GM12878 (cell line): ENCODE data around the gene NPDC1. TPM values are rescaled to one million over a fixed set of nuclear protein-coding genes. Genes with fewer than 3 reads are reported as not detected.

Experiments
- ATAC-seq: fragments of 200-7000 bp; cut with Tn5 transposase; 3 replicates; pipeline ENCODE4 v1.9.1; 2020; ENCODE audit warnings: mild to moderate bottlenecking, moderate library complexity
- BruUV-seq: library from RNA; stranded (reverse); fragments of 400-500 nt; replicated peaks from 2 replicates; lab custom pipeline; 2021; lab: Mats Ljungman, UMichigan
- CTCF ChIA-PET: fragments of 300-600 bp; sonication (Branson Sonifier 250); formaldehyde crosslinking; extraction: SDS; loops from one replicate; lab custom pipeline; 2021; ENCODE audit warnings: inconsistent platforms; lab: Yijun Ruan, JAX
- POLR2A ChIA-PET: fragments of 350-600 bp; formaldehyde crosslinking; extraction: SDS; loops from one replicate; lab custom pipeline; 2021; ENCODE audit warnings: inconsistent platforms; lab: Charles Lee
- RAD21 ChIA-PET: fragments of 300-600 bp; sonication (Branson Sonifier 250); formaldehyde crosslinking; loops from one replicate; lab custom pipeline; 2023; ENCODE audit warnings: antibody characterized with exemption; ENCODE audit not compliant: unreplicated experiment; lab: Charles Lee
- SMC1A ChIA-PET: fragments of 300-600 bp; sonication (Branson Sonifier 250); formaldehyde crosslinking; loops from one replicate; lab custom pipeline; 2023; ENCODE audit not compliant: unreplicated experiment, uncharacterized antibody; lab: Charles Lee
- DNase-seq: peaks from one replicate; pipeline ENCODE4 v3.0.0-alpha.2; 2011; ENCODE audit warnings: low read depth, low spot score
- FAIRE-seq: peaks from 3 replicates; lab custom pipeline; 2011; peaks lifted over from hg19 to GRCh38; lab: Jason Lieb, UNC
- H2AFZ ChIP-seq: 2 replicates; pipeline ENCODE4 v1.6.0; 2011; ENCODE audit warnings: low read depth, low read length, control low read depth; ENCODE audit not compliant: control insufficient read depth
- H3K27ac ChIP-seq: 2 replicates; pipeline ENCODE4 v1.5.1; 2011; ENCODE audit warnings: control low read depth; ENCODE audit not compliant: control insufficient read depth, insufficient read depth
- H3K27me3 ChIP-seq, 2 experiments: replicated peaks in 1 of 2; 2 replicates each; pipeline versions ENCODE4 v1.6.0 to v1.6.1; 2011; ENCODE audit warnings: low read length in 1 of 2; ENCODE audit not compliant: control insufficient read depth in 2 of 2, insufficient read depth in 2 of 2
- H3K36me3 ChIP-seq, 2 experiments: 2 replicates each; pipeline ENCODE4 v1.5.1; 2011; ENCODE audit warnings: low read length in 1 of 2; ENCODE audit not compliant: control insufficient read depth in 2 of 2, insufficient read depth in 2 of 2
- H3K4me1 ChIP-seq: 2 replicates; pipeline ENCODE4 v1.6.1; 2011; ENCODE audit warnings: mild to moderate bottlenecking, low read length, moderate library complexity, mixed read lengths; ENCODE audit not compliant: control insufficient read depth, insufficient read depth
- H3K4me2 ChIP-seq: 2 replicates; pipeline ENCODE4 v1.6.0; 2011; ENCODE audit warnings: control low read depth; ENCODE audit not compliant: control insufficient read depth, insufficient read depth
- H3K4me3 ChIP-seq: fragments of 200-600 bp; sonication (generic); 2 replicates; pipeline ENCODE4 v1.5.1; 2016
- H3K79me2 ChIP-seq: 2 replicates; pipeline ENCODE4 v1.6.0; 2011; ENCODE audit warnings: low read length; ENCODE audit not compliant: control insufficient read depth, insufficient read depth
- H3K9ac ChIP-seq: 2 replicates; pipeline ENCODE4 v1.8.0; 2011; ENCODE audit warnings: low read length, control low read depth, mixed read lengths; ENCODE audit not compliant: control insufficient read depth, insufficient read depth
- H3K9me3 ChIP-seq: replicated peaks from 3 replicates; pipeline ENCODE4 v1.5.1; 2011; ENCODE audit warnings: mild to moderate bottlenecking, low read length; ENCODE audit not compliant: control insufficient read depth, insufficient read depth
- H4K20me1 ChIP-seq: 2 replicates; pipeline ENCODE4 v1.6.0; 2011; ENCODE audit not compliant: control insufficient read depth, insufficient read depth
- CBFB ChIP-seq: IDR thresholded peaks from 2 replicates; pipeline ENCODE4 v1.6.1; 2016; ENCODE audit warnings: antibody characterized with exemption, low read depth
- CUX1 ChIP-seq: IDR thresholded peaks from 2 replicates; pipeline ENCODE4 v1.6.1; 2012; ENCODE audit warnings: improper control_type of control experiment, low read depth, low read length; ENCODE audit not compliant: insufficient replicate concordance
- E2F8 ChIP-seq: fragments of 450-650 bp; IDR thresholded peaks from 2 replicates; pipeline ENCODE4 v1.6.1; 2018; ENCODE audit warnings: mild to moderate bottlenecking, low read depth, moderate library complexity; ENCODE audit not compliant: partially characterized antibody
- FOXM1 ChIP-seq: IDR thresholded peaks from 2 replicates; pipeline ENCODE4 v1.6.1; 2012; ENCODE audit warnings: low read depth, mild to moderate bottlenecking, inconsistent platforms, low read length, moderate library complexity
- GABPA ChIP-seq: IDR thresholded peaks from 2 replicates; pipeline ENCODE4 v1.6.1; 2014; ENCODE audit warnings: antibody characterized with exemption, low read depth, mild to moderate bottlenecking, inconsistent platforms
- GATAD2B ChIP-seq: fragments of 450-650 bp; conservative IDR thresholded peaks from 2 replicates; pipeline ENCODE4 v1.6.1; 2017; ENCODE audit warnings: low read depth, mild to moderate bottlenecking, moderate library complexity
- HDAC2 ChIP-seq: fragments of 200-600 bp; sonication (generic); IDR thresholded peaks from 2 replicates; pipeline ENCODE4 v1.6.1; 2017
- IKZF1 ChIP-seq: fragments of 450-650 bp; conservative IDR thresholded peaks from 2 replicates; pipeline ENCODE4 v1.6.1; 2017; ENCODE audit warnings: antibody characterized with exemption, mild to moderate bottlenecking
- JUNB ChIP-seq: IDR thresholded peaks from 2 replicates; pipeline ENCODE4 v1.6.1; 2016; ENCODE audit warnings: antibody characterized with exemption, mild to moderate bottlenecking
- LARP7 ChIP-seq: fragments of 450-650 bp; IDR thresholded peaks from 2 replicates; pipeline ENCODE4 v1.6.1; 2017; ENCODE audit warnings: mild to moderate bottlenecking
- MYC ChIP-seq: IDR thresholded peaks from 2 replicates; pipeline ENCODE4 v1.6.1; 2011; ENCODE audit warnings: mild to moderate bottlenecking, low read length, moderate library complexity, inconsistent platforms; ENCODE audit not compliant: insufficient read depth, insufficient replicate concordance, insufficient read length, severe bottlenecking
- NBN ChIP-seq: fragments of 450-650 bp; IDR thresholded peaks from 2 replicates; pipeline ENCODE4 v1.6.1; 2016
- RELA ChIP-seq: fragments of 450-650 bp; IDR thresholded peaks from 2 replicates; pipeline ENCODE4 v1.8.0; 2014; ENCODE audit warnings: borderline replicate concordance; ENCODE audit not compliant: partially characterized antibody
- SREBF2 ChIP-seq: IDR thresholded peaks from 2 replicates; pipeline ENCODE4 v1.6.1; 2012; ENCODE audit warnings: mild to moderate bottlenecking, low read length
- SUZ12 ChIP-seq: fragments of 200-600 bp; sonication (generic); IDR thresholded peaks from one replicate; pipeline ENCODE4 v1.6.1; 2018; ENCODE audit warnings: antibody characterized with exemption, mild to moderate bottlenecking; ENCODE audit not compliant: unreplicated experiment
- WGBS: methylation state at CpG from one replicate; pipeline ENCODE4 v1.1.6; 2016; ENCODE audit warnings: low lambda C conversion rate; ENCODE audit not compliant: insufficient replicate concordance, insufficient coverage; ENCODE audit errors: missing lambda C conversion rate; 5-methylcytosine and 5-hydroxymethylcytosine counted together
- in situ Hi-C: fragments of 300-500 bp; cut with MboI; formaldehyde crosslinking; loops from 9 replicates; pipeline ENCODE4 v1.14.3; 2018; ENCODE audit warnings: mixed read lengths
- intact Hi-C: fragments of 100-400 bp; cut with micrococcal nuclease; formaldehyde crosslinking; loops from one replicate; pipeline ENCODE4 v1.14.2; 2022; ENCODE audit not compliant: unreplicated experiment
- polyA plus RNA-seq, 11 experiments: library from polyadenylated mRNA; depleted of rRNA in 4 of 11; unstranded in 6 of 11; stranded (reverse) in 5 of 11; fragments of >200 nt; fragmentation: Nextera tagmentation in 4 of 11; fragmentation: Illumina TruSeq in 1 of 11; extraction: Ambion mirVana in 4 of 11; extraction: Trizol in 1 of 11; gene quantifications; 1 replicate in 1 of 11; 2 replicates in 10 of 11; pipeline versions ENCODE4 v1.2.1 to v1.2.3, GENCODE V29; 2011 to 2016; ENCODE audit warnings: inconsistent platforms in 2 of 11, missing spikeins in 2 of 11, low read depth in 1 of 11
- total RNA-seq, 4 experiments: library from RNA; depleted of rRNA in 3 of 4; stranded (reverse); fragments of >200 nt in 3 of 4; fragmentation: Illumina TruSeq in 1 of 4; extraction: Trizol in 1 of 4; gene quantifications; 2 replicates each; pipeline versions ENCODE4 v1.2.1 to v1.2.3, GENCODE V29; 2013 to 2021

The NPDC1 gene
- total and polyA plus RNA-seq, 10 of the 15 experiments (the other 5 are each of a cell fraction or from before 2014, with no cell fraction given) = 0.04 to 1.7 (median 0.77) TPM; not detected in 2

DNA sequence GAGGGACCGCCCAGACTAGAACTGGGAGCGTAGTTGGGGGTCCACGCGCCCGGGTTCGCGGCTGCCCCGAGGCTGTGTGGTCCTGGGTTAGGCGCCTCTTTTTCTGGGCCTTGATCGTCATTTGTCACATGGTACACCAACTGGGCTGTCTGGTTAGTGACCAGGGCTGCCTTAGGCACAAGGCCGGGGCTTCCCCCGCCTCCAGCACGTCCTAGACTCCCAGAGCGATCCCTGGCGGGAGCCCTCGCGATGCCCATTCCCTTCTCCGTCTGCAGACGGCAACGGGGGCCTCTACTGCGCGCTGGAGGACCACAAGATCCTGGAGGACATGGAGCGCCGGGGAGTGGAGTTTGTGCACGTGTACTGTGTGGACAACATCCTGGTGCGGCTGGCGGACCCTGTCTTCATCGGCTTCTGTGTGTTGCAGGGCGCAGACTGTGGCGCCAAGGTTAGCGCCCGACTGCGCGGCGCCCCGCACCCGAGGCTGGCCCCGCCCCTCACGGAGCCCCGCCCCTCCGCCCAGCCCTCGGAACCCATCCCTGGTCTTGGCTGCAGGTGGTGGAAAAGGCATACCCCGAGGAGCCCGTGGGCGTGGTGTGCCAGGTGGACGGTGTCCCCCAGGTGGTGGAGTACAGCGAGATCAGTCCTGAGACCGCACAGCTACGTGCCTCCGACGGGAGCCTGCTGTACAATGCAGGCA is 32.9 kb upstream of the NPDC1 start:
- Histone ChIP-seq H3K4me3 (peak overlapping the region; percentile 66), H3K9ac (no peak overlapping the region; the same call in 1 of the 2 replicates), H3K27ac (no peak overlapping the region), H4K20me1 (no peaks in the 10 kb centered on the region; the same call in 1 of the 2 replicates), H3K4me2 (peak overlapping the region; percentile 72), H3K79me2 (peaks cover 8% of the 10 kb centered on the region), H3K27me3 (no peaks in the 10 kb centered on the region), H2AFZ (no peak overlapping the region), H3K9me3 (no peaks in the 10 kb centered on the region), H3K36me3 (peaks cover 0 to 5% of the 10 kb centered on the region in 2 experiments; a peak in 3 of 4 replicates), H3K4me1 (peaks cover 31% of the 10 kb centered on the region)
- intact Hi-C loops (no loop called here), in situ Hi-C loops (no loop called here)
- WGBS = 97% methylated on average over 35 of the region's 51 CpGs
- no peak for FAIRE-seq
- BruUV-seq = no TSS peak
- DNase-seq = no peak
- ChIA-PET SMC1A (interaction anchor here (1.1 kb wide), 1 partner anchor 11 kb away, joined by 3 read pairs; no protein-coding TSS in a partner anchor), CTCF (no interaction called here), RAD21 (interaction anchor here (0.6 kb wide), 1 partner anchor 11 kb away, joined by 3 read pairs; no protein-coding TSS in a partner anchor), POLR2A (no interaction called here)
- ATAC-seq = no peak
- TF ChIP-seq FOXM1 = no peak
- no peak for TF ChIP-seq NBN
- no peak for TF ChIP-seq RELA
- TF ChIP-seq JUNB = no peak
- no peak for TF ChIP-seq GABPA
- TF ChIP-seq IKZF1 = no peak
- no peak for TF ChIP-seq HDAC2
- TF ChIP-seq MYC = no peak
- TF ChIP-seq LARP7 = no peak
- TF ChIP-seq GATAD2B = no peak
- TF ChIP-seq CUX1 = no peak
- no peak for TF ChIP-seq SUZ12
- TF ChIP-seq SREBF2 = no peak
- no peak for TF ChIP-seq E2F8
- TF ChIP-seq CBFB = no peak
